Upper lobe of left lung (tissue), 6 donors: ENCODE measurements around the gene ATP13A2. TPM values are rescaled to one million over a fixed set of nuclear protein-coding genes. Genes with fewer than 3 reads are reported as not detected.

Experiments used
- ATAC-seq, 2 donors: fragments of 200-7000 bp; cut with Tn5 transposase; one replicate each; pipeline ENCODE4 v1.9.1; 2022; ENCODE audit warnings: mild to moderate bottlenecking in 2 of 2, moderate library complexity in 2 of 2; ENCODE audit not compliant: low FRiP score in 2 of 2
- DNase-seq, 2 donors: peaks; one replicate each; pipeline ENCODE4 v3.0.0-alpha.2; 2019 to 2020
- H3K27ac ChIP-seq, 4 donors: fragments of 200-600 bp; sonication (generic); one replicate each; pipeline ENCODE4 v1.5.1; 2016 to 2019
- H3K27me3 ChIP-seq, 4 donors: fragments of 200-600 bp; sonication (generic); one replicate each; pipeline ENCODE4 v1.5.1; 2017 to 2019
- H3K36me3 ChIP-seq, 4 donors: fragments of 200-600 bp; sonication (generic); one replicate each; pipeline ENCODE4 v1.5.1; 2016 to 2019
- H3K4me1 ChIP-seq, 4 donors: fragments of 200-600 bp; sonication (generic); one replicate each; pipeline ENCODE4 v1.5.1; 2018 to 2019
- H3K4me3 ChIP-seq, 4 donors: fragments of 200-600 bp; sonication (generic); one replicate each; pipeline ENCODE4 v1.5.1; 2017 to 2019; ENCODE audit warnings: mild to moderate bottlenecking in 2 of 4, moderate library complexity in 1 of 4
- H3K9me3 ChIP-seq, 4 donors: fragments of 200-600 bp; sonication (generic); one replicate each; pipeline ENCODE4 v1.5.1; 2018 to 2019
- CTCF ChIP-seq, 6 experiments: fragments of 450-650 bp in 4 of 6; fragments of 200-600 bp in 2 of 6; sonication (generic) in 2 of 6; IDR thresholded peaks; one replicate each; pipeline ENCODE4 v1.5.1; 2016 to 2019; ENCODE audit warnings: antibody characterized with exemption in 6 of 6
- EP300 ChIP-seq, 4 donors: sonication (generic); formaldehyde crosslinking; IDR thresholded peaks; one replicate each; pipeline ENCODE4 v1.5.1; 2017; ENCODE audit warnings: antibody characterized with exemption in 4 of 4, control low read depth in 2 of 4
- POLR2A ChIP-seq, 4 donors: fragments of 450-650 bp; IDR thresholded peaks; one replicate each; pipeline ENCODE4 v1.5.1; 2016 to 2017; ENCODE audit warnings: antibody characterized with exemption in 4 of 4, mild to moderate bottlenecking in 2 of 4
- POLR2AphosphoS5 ChIP-seq, 2 donors: sonication (generic); formaldehyde crosslinking; IDR thresholded peaks; one replicate each; pipeline ENCODE4 v1.5.1; 2017; ENCODE audit warnings: antibody characterized with exemption in 2 of 2
- WGBS, 2 donors: methylation state at CpG; one replicate each; pipeline ENCODE4 v1.1.5; 2017 to 2018; 5-methylcytosine and 5-hydroxymethylcytosine counted together
- total RNA-seq, 6 donors: library from RNA; depleted of rRNA in 4 of 6; stranded (reverse); fragments of >200 nt in 4 of 6; gene quantifications; one replicate each; pipeline versions ENCODE4 v1.1.0 to v1.2.1, GENCODE V29; 2016 to 2021
- donor health status: DM: no; HTN: no; CAD: no; lungs with moderate emphysema.
- donor health status: DM: no; HTN: yes; CAD: no; lungs with severe emphysema.

Gene ATP13A2
- total RNA-seq, 6 donors from 2014 or later, result 39.2 to 110 (median 66.5) TPM

GRCh38 chr1:17059391-17060305 is 47.9 kb upstream of the ATP13A2 start:
- no peaks in the 10 kb centered on the region for H3K9me3 ChIP-seq
- DNase-seq (peak; percentile 37 to 85), ATAC-seq (peak; percentile 81 to 93)
- TF ChIP-seq CTCF (IDR thresholded peaks at IDR 0.05) (peak in 5 of 6 experiments; percentile 48 to 74 (median 59)), POLR2AphosphoS5 (IDR thresholded peaks at IDR 0.05) (no peak)
- H3K36me3 ChIP-seq, result no peaks in the 10 kb centered on the region
- 34 to 69% methylated on average over 7 to 12 of the region's 12 CpGs for WGBS, 2 donors
- no peaks in the 10 kb centered on the region for H3K27me3 ChIP-seq
- peak overlapping the region in 2 of 4 donors; percentile 54 to 70 for H3K27ac ChIP-seq
- H3K4me3 ChIP-seq, result no peak overlapping the region
- H3K4me1 ChIP-seq, result peaks cover 0 to 6% (median 4%) of the 10 kb centered on the region in 4 donors

GRCh38 chr1:17056551-17056950 is 44.8 kb upstream of the ATP13A2 start:
- no peak overlapping the region for H3K4me3 ChIP-seq
- no peak overlapping the region for H3K27ac ChIP-seq
- DNase-seq (no peak), ATAC-seq (no peak)
- no peaks in the 10 kb centered on the region for H3K36me3 ChIP-seq
- no peaks in the 10 kb centered on the region for H3K9me3 ChIP-seq
- TF ChIP-seq POLR2A (IDR thresholded peaks at IDR 0.05), result no peak
- TF ChIP-seq EP300 (IDR thresholded peaks at IDR 0.05), result no peak
- no peak for TF ChIP-seq CTCF (IDR thresholded peaks at IDR 0.05)
- no peak for TF ChIP-seq POLR2AphosphoS5 (IDR thresholded peaks at IDR 0.05)
- 75 to 81% methylated on average over 4 of the region's 4 CpGs for WGBS, 2 donors
- H3K4me1 ChIP-seq, result peaks cover 14 to 24% (median 20%) of the 10 kb centered on the region in 4 donors
- H3K27me3 ChIP-seq, result no peaks in the 10 kb centered on the region

GRCh38 chr1:17055801-17056200 is 44.1 kb upstream of the ATP13A2 start:
- peaks cover 0 to 6% (median 0%) of the 10 kb centered on the region in 4 donors for H3K36me3 ChIP-seq
- H3K27ac ChIP-seq, result no peak overlapping the region
- H3K9me3 ChIP-seq, result no peaks in the 10 kb centered on the region
- no peak overlapping the region for H3K4me3 ChIP-seq
- H3K4me1 ChIP-seq, result peaks cover 14 to 26% (median 22%) of the 10 kb centered on the region in 4 donors
- DNase-seq, result no peak
- no peak for TF ChIP-seq POLR2A (IDR thresholded peaks at IDR 0.05)
- TF ChIP-seq EP300 (IDR thresholded peaks at IDR 0.05), result no peak
- TF ChIP-seq CTCF (IDR thresholded peaks at IDR 0.05), result no peak
- TF ChIP-seq POLR2AphosphoS5 (IDR thresholded peaks at IDR 0.05), result no peak
- ATAC-seq, result no peak
- WGBS, 2 donors, result 88 to 90% methylated on average over 7 of the region's 7 CpGs
- H3K27me3 ChIP-seq, result no peaks in the 10 kb centered on the region

GRCh38 chr1:17053685-17054410 is 42.1 kb upstream of the ATP13A2 start, which contains the start of gene SDHB:
Gene SDHB, minus strand, starts transcription at chr1:17054032. Its CDS starts 13 bp downstream, at chr1:17054019.
- WGBS, 2 donors, result 1% methylated on average over 33 to 38 of the region's 44 CpGs

More at GRCh38 chr1:17053685-17054410, 42.1 kb upstream of the ATP13A2 start, which contains the start of gene SDHB:
- DNase-seq (peak; percentile 99), ATAC-seq (peak; percentile 99)
- TF ChIP-seq CTCF (IDR thresholded peaks at IDR 0.05) (peak in 1 of 6 experiments; percentile 33), POLR2AphosphoS5 (IDR thresholded peaks at IDR 0.05) (peak; percentile 88 to 98), EP300 (IDR thresholded peaks at IDR 0.05) (no peak), POLR2A (IDR thresholded peaks at IDR 0.05) (peak in 3 of 4 donors; percentile 80 to 95 (median 88))
- H3K4me3 ChIP-seq, result peak within 1 kb of the TSS; percentile 65 to 98 (median 94)
- H3K27ac ChIP-seq, result peak within 1 kb of the TSS; percentile 84 to 94 (median 89)
- H3K9me3 ChIP-seq, result no peaks in the 10 kb centered on the region
- peaks cover 14 to 26% (median 18%) of the 10 kb centered on the region in 4 donors for H3K4me1 ChIP-seq
- H3K36me3 ChIP-seq, result peaks cover 6 to 22% (median 13%) of the 10 kb centered on the region in 4 donors
- H3K27me3 ChIP-seq, result no peaks in the 10 kb centered on the region
